ENCODE results near the gene UBE2E2.

GRCh38 chr3:23589602-23590001 is 386.5 kb downstream of the UBE2E2 start:
- TF ChIP-seq EZH2phosphoT487 (IDR thresholded peaks at IDR 0.05; ENCODE audit: borderline replicate concordance, low read depth, low read length): no peak
- TF ChIP-seq, protein P1, sequence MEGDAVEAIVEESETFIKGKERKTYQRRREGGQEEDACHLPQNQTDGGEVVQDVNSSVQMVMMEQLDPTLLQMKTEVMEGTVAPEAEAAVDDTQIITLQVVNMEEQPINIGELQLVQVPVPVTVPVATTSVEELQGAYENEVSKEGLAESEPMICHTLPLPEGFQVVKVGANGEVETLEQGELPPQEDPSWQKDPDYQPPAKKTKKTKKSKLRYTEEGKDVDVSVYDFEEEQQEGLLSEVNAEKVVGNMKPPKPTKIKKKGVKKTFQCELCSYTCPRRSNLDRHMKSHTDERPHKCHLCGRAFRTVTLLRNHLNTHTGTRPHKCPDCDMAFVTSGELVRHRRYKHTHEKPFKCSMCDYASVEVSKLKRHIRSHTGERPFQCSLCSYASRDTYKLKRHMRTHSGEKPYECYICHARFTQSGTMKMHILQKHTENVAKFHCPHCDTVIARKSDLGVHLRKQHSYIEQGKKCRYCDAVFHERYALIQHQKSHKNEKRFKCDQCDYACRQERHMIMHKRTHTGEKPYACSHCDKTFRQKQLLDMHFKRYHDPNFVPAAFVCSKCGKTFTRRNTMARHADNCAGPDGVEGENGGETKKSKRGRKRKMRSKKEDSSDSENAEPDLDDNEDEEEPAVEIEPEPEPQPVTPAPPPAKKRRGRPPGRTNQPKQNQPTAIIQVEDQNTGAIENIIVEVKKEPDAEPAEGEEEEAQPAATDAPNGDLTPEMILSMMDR (conservative IDR thresholded peaks at IDR 0.05; ENCODE audit: low read length): no peak

Data from OCI-LY7 (cell line).